ENCODE data around the gene NXPH2. TPM values are rescaled to one million over a fixed set of nuclear protein-coding genes. Genes with fewer than 3 reads are reported as not detected.

NXPH2 gene
- total RNA-seq, 1 donor from 2014 or later, result not detected

- intact Hi-C loops (cut with DNase I), result no loop called here
These were observed 38.4 kb upstream of the NXPH2 start for GRCh38 chr2:138818556-138818955.

GRCh38 chr2:138814123-138814898, 34.1 kb upstream of the NXPH2 start:
- no peak for DNase-seq
- Histone ChIP-seq H3K36me3 (no peaks in the 10 kb centered on the region), H3K4me1 (no peaks in the 10 kb centered on the region), H3K27me3 (no peaks in the 10 kb centered on the region), H3K9me3 (no peaks in the 10 kb centered on the region), H3K27ac (no peak overlapping the region), H3K4me3 (no peak overlapping the region)
- ATAC-seq, result peak; percentile 70
- intact Hi-C loops (cut with DNase I), result no loop called here
- TF ChIP-seq CTCF (IDR thresholded peaks at IDR 0.05), result peak; percentile 19

More at GRCh38 chr2:138818556-138818955, 38.4 kb upstream of the NXPH2 start:
- H3K36me3 ChIP-seq, result no peaks in the 10 kb centered on the region
- H3K9me3 ChIP-seq, result no peaks in the 10 kb centered on the region
- ATAC-seq, result no peak
- H3K27ac ChIP-seq, result no peak overlapping the region
- DNase-seq, result no peak
- H3K4me3 ChIP-seq, result no peak overlapping the region
- no peak for TF ChIP-seq CTCF (IDR thresholded peaks at IDR 0.05)
- H3K4me1 ChIP-seq, result no peaks in the 10 kb centered on the region
- peaks cover 12% of the 10 kb centered on the region for H3K27me3 ChIP-seq

GRCh38 chr2:138811431-138811830, 31.2 kb upstream of the NXPH2 start:
- intact Hi-C loops (cut with DNase I), result no loop called here
- Histone ChIP-seq H3K4me3 (no peak overlapping the region), H3K4me1 (no peaks in the 10 kb centered on the region), H3K36me3 (no peaks in the 10 kb centered on the region), H3K27me3 (no peaks in the 10 kb centered on the region), H3K9me3 (no peaks in the 10 kb centered on the region), H3K27ac (no peak overlapping the region)
- ATAC-seq (no peak), DNase-seq (no peak)
- no peak for TF ChIP-seq CTCF (IDR thresholded peaks at IDR 0.05)

- DNase-seq (no peak), ATAC-seq (no peak)
- Histone ChIP-seq H3K4me3 (no peak overlapping the region), H3K27ac (no peak overlapping the region), H3K4me1 (no peaks in the 10 kb centered on the region), H3K36me3 (no peaks in the 10 kb centered on the region), H3K27me3 (peaks cover 15% of the 10 kb centered on the region), H3K9me3 (no peaks in the 10 kb centered on the region)
- no peak for TF ChIP-seq CTCF (IDR thresholded peaks at IDR 0.05)
- intact Hi-C loops (cut with DNase I), result no loop called here
These were observed 14.5 kb upstream of the NXPH2 start for GRCh38 chr2:138794724-138795123.

- H3K4me1 ChIP-seq, result no peaks in the 10 kb centered on the region
- H3K4me3 ChIP-seq, result no peak overlapping the region
- H3K27ac ChIP-seq, result no peak overlapping the region
- intact Hi-C loops (cut with DNase I), result no loop called here
- peaks cover 8% of the 10 kb centered on the region for H3K27me3 ChIP-seq
- ATAC-seq (peak; percentile 27), DNase-seq (no peak)
- TF ChIP-seq CTCF (IDR thresholded peaks at IDR 0.05), result peak; percentile 67
- H3K9me3 ChIP-seq, result no peaks in the 10 kb centered on the region
- no peaks in the 10 kb centered on the region for H3K36me3 ChIP-seq
These were observed 7.0 kb upstream of the NXPH2 start for GRCh38 chr2:138787053-138787666.
